HG02852 (cell line): ENCODE measurements around the gene AFMID.
A peak's percentile ranks its signal among the peaks of the same experiment; 100 is the strongest.
"Not testable (repeated sequence)": the region's sequence is repeated elsewhere in the genome, so short reads cannot be mapped to it uniquely, and the experiment has no call there.

Experiments
- ATAC-seq: cut with Tn5 transposase; IDR thresholded peaks from one replicate; pipeline ENCODE4 v1.9.1; 2021; ENCODE audit warnings: mild to moderate bottlenecking, moderate library complexity; ENCODE audit not compliant: unreplicated experiment

AFMID gene, protein sequence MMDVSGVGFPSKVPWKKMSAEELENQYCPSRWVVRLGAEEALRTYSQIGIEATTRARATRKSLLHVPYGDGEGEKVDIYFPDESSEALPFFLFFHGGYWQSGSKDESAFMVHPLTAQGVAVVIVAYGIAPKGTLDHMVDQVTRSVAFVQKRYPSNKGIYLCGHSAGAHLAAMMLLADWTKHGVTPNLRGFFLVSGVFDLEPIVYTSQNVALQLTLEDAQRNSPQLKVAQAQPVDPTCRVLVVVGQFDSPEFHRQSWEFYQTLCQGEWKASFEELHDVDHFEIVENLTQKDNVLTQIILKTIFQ

DNA sequence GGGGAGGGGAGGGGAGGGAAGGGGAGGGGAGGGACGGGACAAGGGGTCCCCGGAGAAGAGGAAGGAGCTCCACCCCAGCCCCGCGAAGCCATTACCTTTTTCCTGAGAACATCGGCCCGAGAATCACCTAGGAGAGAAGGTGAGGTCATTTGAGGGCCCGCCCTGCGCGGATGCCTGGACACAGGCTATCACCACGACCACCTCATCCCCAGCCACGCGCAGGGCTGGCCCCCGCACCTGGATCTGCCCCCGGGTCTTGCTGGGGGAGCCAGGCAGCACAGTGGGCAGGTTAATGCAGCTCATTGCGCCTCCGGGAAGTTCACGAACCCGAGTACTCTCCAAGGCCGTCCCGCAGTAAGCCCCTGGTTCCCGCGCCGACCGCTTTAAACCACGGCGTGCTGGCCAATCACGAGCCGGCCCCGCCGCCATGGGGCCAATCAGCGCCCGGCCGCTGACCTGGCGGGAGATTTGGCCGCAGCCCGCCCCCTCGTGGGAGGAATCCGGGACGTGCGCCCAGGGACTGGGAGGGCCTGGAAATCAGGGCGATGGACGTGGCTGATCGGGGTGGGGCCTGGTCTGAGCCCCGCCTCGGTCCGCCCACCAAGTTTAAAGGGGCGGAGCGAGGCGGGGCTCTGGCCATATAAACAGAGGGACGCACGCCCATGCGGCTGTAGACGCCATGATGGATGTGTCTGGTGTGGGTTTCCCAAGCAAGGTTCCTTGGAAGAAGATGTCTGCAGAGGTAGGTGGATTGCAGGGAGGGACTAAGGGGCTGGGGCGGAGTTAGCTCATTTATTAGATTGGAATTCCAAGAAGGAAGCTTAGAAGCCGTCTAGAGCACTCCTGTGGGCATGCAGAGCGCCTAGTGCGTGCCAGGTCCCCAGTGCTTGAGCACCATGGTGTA, at the start of gene AFMID, which contains the start of gene TK1:
TSS of gene AFMID (plus strand) at position 671 of the 904 bp plus-strand sequence. CDS start at position 680, 9 bp downstream.
TSS of gene TK1 (minus strand) at position 361 of the 904 bp plus-strand sequence. CDS start at position 303, 58 bp downstream.
- peak; percentile 88 for ATAC-seq

DNA sequence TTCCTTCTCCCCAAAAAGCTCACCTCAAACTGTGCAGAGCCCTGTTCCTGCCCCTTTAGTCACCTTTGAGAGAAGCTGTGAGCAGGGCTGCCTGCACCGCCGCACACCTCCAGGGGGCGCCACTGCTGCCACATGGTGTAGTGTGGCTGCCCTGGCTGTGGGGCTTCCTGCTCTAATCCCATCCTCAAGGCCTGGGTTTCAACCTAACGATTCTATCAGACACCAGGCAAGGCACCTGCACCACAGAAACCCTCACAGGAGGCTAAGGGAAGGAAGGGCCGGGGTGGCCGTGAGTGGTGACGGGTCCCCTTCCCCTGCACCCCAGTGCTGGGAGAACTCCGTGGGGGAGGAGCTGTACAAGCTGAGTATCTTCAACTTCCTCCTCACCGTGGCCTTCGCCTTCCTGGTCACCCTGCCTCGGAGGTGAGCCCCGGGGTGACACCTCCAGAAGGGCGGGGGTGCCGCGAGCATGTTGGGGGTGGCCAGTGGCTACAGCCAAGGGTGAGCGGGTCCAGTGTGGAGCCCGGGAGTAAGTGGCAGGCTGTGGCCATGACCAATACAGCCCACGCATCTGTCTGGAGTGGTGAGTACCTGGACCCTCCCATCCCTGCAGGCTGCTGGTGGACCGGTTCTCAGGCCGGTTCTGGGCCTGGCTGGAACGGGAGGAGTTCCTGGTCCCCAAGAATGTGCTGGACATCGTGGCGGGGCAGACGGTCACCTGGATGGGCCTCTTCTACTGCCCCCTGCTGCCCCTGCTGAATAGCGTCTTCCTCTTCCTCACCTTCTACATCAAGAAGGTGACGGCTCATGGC, 49.6 kb upstream of the AFMID start:
- ATAC-seq, result no peak

DNA sequence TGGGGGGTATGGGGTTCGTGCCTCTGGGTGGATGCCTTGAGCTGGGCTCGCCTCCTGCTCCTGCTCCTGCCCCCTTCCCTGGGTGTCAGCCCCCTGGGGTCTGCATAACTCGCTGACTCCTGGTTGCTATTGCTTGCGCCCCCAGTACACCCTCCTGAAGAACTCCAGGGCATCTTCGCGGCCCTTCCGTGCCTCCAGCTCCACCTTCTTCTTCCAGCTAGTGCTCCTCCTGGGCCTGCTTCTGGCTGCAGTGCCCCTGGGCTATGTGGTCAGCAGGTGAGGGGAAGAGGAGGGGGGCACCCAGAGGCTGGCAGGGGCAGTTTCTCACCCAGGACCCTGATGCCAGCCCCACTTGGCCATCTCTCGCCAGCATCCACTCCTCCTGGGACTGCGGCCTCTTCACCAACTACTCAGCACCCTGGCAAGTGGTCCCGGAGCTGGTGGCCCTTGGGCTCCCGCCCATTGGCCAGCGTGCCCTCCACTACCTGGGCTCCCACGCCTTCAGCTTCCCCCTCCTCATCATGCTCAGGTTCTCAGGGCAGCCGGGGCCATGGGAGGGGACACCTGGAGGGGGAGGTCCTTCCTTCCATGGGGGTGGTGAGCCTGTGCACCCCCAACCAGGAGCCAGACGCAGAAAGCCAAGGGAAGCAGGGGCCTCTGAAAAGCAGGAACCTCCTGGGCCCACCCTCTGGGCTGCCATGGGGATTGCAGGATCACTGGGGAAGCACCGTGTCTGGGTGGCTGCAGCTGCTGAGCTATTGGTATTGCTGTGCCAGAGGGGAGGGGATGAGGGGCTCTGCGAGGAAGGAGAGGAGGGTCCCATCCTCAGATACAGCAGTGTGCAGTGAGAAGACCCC, 48.7 kb upstream of the AFMID start:
- ATAC-seq, result no peak

DNA sequence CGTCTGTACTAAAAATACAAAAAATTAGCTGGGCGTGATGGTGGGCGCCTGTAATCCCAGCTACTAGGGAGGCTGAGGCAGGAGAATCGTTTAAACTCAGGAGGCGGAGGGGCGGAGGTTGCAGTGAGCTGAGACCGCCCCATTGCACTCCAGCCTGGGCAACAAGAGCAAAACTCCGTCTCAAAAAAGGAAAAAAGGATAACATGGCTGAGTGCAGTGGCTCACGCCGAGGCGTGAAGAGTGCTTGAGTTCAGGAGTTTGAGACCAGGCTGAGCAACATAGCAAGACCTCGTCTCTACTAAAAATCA, 47.3 kb upstream of the AFMID start:
- ATAC-seq, result not testable (repeated sequence)

DNA sequence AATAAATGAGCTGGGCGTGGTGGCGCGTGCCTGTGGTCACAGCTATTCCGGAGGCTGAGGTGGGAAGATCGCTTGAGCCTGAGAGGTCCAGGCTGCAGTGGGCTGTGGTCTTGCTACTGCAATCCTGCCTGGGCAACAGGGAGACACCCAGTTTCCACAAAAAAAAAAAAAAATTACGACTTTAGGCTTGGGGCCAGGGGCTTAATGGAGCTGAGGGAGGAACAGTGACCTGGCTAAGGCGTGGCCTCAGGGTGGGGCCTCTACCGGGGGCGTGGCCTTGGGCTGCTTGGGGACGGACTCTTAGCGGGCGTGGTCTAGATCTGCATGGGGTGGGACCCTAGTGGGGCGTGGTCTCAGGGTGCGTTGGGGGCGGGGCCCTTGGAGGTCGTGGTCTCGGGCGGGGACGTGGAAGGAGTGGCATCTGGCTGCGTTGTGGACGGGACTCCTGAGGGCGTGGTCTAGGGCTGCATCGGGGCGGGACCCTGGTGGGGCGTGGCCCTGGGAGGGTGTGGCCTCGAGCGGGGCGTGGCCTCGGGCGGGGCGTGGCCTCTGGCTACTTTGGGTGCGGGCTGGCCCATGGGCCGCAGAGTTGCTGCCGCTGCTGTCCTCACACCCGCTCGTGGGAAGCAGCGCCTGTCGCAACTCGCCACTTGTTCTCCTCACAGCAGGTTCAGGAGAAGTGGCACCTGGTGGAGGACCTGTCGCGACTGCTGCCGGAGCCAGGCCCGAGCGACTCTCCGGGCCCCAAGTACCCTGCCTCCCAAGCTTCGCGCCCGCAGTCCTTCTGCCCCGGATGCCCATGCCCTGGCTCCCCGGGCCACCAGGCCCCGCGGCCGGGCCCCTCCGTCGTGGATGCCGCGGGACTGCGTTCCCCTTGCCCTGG, 46.8 kb upstream of the AFMID start:
- ATAC-seq, result peak; percentile 76

DNA sequence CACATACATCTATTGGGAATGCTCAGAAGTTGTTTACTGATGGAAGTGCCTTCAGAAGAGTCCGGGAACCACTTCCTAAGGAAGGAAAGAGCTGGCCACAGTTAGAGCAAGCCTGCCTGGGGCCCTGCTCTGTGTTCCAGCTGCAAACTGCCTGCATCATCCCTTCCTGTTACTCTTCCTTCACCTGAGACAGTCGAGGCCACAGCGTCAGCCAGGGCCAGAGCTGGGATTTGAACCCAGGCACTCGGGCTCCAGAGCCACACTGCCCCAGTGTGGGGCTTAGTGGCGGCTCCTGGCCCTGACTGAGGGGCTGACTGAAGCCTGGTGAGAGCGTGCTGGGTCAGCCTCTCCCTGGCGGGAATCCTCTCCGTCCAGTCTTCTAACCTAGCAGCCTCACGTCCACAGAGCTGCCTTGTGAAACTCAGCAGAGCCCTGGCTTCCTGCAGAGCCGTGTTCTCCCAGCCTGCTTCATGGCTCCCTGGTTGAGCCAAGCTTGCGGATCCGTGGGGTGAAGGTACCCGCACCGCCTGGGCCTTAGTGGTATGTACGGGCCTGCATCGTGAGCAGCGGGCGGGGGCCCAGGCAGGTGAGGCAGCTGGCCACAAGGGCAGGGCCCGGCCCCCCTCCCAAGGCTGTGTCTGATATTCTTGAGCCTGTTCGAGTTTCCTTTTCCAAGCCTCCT, 45.6 kb upstream of the AFMID start:
- ATAC-seq, result no peak

DNA sequence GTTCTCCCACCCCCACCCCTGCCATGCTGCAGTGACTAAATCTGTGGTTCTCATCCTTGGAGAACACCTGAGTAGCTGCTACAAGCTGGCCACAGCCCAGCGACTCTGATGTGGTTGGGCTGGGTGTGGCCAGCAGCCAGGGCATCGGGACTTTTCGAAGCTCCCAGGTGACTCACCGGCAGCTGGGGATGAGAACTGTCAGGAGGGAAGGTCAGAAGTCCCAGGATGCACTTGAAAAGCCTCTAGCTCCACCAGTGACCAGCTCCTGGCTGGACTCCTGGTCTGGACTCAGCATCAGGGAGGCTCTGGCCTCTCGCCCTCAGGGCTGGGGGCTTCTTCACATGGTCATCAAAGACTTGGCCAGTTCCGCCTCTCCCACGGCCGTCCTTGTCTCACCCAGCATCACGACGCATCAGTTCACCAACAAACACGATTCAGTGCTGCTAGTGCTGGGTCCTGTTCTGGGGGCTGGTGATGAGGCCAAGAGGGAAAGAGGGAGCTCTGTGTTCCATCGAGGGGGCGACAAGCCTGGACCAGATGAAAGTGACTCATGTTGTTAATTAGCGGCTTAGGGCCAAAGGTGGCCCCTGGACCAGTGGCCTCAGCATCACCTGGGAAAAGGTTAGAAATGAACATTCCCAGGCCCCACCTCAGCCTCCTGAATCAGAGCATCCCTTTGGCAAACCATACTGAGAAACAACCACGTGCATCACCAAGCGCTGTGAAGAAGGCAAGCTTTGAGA, 44.9 kb upstream of the AFMID start:
- ATAC-seq, result no peak

DNA sequence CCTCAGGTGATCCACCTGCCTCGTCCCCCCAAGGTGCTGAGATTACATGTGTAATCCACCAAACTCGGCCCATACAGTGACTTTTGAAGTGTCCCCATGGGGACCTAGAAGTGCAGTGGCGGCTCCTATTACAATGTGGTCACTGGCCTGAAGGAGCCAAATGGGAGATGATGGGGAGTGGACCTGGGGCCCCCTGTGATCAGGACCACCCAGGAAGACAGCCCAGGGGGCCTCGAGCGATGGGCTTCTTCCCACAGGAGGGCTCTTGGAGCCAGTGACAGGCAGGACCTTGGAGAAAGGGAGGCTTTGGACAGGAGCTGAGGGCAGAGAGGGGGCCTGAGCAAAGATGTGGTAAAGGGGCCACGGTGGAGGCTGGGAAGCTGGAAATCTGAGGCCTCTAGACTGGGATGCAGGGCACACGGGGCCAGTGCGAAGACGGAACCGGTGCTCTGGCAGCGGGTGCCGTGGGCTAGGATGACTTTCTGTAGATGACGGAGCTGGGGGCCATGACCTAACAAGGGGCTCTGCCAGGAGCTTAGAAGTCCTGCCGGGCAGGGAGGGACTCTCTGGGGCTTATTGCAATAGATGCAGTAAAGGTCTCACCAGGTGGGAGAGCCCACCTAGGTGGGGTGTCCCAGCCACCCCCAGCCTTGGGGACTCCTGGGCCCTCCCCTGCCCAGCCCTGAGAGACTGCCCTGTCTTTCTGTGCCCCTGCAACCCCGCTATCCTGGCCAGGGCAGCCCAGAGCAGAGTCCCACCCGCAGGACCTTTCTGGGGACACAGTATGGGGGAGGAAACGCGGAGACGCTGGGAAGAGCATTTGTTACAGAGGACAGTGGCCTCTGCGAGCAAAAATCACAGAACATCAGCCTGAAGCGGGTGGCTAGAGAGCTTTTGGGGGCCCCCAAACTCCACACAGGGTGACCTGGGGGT, 43.7 kb upstream of the AFMID start:
- no peak for ATAC-seq

DNA sequence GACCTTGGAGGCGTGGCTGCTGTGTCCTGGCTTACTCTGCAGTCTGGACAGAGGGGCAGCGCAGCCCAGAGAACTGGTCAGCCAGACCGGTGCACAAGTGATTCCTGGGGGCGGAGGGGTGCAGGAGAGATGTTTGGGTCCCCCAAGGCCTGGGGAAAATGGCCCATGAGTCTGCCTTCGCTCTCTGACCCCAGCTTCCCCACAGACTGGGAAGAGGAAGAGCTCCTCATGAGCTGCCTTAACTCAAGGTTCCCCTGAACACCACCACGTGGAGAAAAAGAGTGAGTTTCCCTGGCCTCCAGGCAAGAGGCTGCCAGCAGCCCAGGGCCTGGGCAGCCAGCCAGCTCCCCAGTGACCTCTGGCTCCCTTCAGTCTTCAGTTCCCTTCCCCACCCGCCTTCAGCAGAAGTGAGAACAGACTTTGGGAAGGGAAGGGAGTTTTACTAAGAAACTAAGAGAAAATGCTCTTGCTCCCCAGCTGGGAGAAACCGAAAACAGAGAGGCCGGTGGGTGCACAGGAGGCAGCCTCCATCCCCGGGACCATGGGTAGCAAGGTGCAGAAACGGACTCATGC, 42.9 kb upstream of the AFMID start:
- no peak for ATAC-seq

DNA sequence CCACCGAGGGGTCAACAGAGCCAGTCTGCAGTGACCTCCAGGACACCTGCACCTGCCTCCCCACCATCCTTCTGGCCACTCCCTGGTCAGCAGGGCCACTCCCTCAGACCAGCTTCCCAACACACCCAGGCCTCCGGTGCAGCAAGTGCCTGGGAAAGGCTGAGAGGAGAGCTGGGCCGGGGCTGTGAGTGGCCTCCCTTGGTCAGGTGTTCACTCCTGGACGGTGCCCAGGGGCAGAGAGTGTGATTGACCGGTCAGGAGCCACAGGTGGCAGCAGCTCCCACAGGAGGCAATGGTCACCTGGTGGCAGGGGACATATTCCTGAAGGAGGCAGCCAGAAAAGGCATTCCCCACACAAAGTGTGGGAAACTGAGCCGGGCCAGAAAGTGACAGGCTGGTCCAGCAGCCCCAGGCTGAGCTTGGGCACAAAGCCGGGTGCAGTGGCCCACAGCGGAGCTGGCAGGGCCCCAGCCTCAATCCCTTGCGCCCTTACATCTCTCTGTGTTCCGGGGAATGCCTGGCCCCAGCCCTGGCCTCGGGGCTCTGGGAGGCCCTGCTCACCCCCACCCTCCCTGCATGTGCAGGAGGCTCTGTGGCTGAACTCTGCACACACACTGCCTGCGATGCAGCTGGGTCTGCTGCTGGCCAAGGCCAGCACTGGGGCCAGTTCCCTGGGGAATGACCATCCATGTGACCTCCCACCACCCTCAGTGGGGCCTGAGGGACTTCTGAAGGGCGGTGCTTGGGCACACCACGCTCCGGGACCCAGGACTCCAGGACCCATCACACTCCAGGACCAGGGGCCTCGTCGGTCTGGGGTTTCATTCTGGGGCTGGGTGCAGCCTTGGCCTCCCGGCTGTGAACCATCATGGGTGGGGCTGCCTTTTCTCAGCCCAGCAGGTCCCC, 42.2 kb upstream of the AFMID start:
- ATAC-seq, result no peak

DNA sequence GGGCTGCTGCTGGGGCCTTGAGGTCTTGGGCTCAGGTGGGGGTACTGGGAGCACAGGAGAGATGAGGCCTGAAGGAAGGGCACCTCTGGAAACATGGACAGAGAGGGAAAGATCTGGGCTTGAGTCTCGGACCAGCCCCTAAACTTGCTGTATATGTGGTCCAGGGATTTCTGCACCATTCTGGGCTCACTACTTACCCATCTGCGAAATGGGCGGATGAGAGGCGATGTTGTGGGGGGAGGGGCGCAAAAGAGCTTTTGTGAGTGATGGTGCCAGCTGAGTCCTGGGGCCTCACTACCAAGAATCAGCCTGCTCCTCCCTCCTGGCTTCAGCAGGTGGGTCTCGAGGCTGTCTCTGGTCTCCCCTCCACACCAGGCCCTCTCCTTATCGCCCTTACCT, 40.7 kb upstream of the AFMID start:
- no peak for ATAC-seq

DNA sequence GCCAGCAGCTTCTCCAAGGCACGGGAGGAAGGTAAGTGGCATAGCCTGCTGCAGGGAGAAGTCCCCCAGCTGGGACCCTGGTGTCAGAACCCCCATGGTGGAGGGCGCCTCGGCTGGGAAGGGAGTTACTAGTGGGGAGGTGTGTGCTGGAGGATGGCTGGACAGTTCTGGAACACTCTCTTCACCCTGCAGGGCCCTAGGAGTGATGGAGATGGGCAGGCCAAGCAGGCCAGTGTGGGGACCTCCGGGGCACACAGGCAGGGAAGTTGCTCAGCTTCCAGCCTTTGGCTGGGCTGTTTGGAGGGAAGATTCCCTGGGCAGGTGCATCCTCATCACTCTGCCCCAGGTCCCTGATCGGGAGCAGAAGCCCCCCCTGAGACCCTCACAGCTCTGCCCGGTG, 40.3 kb upstream of the AFMID start:
- ATAC-seq, result no peak

DNA sequence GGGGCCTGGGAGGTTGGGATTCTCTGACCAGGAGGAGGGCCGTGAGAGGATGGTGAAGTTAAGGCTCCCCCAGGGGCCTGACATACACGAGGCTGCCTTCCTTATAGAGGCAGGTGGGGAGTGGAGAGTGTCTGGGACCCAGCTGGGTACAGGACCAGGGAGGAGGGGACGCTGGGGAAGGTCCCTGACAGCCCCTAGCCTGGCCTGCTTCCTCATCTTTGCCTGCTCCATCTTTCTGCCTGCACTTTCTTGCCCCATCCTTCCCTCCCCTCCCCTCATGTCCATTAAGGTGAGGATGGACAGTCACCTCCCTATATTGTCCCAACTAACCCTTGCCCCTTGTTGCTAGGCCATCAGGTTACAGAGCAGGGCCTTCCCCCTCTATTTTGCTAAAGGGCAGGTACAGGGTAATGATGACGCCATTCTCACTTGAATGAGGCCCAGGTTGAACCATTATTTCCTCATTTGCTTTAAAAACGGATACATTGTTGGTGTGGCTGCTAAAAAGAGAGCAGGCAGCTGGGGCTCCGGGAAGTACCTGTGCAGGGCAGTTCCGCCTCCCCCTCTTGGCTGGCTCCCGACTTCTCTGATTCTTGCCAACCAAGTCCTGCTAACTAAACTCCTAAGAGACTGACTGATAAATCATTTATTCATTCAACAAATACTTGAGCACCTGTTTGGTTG, 39.7 kb upstream of the AFMID start:
- ATAC-seq, result no peak

DNA sequence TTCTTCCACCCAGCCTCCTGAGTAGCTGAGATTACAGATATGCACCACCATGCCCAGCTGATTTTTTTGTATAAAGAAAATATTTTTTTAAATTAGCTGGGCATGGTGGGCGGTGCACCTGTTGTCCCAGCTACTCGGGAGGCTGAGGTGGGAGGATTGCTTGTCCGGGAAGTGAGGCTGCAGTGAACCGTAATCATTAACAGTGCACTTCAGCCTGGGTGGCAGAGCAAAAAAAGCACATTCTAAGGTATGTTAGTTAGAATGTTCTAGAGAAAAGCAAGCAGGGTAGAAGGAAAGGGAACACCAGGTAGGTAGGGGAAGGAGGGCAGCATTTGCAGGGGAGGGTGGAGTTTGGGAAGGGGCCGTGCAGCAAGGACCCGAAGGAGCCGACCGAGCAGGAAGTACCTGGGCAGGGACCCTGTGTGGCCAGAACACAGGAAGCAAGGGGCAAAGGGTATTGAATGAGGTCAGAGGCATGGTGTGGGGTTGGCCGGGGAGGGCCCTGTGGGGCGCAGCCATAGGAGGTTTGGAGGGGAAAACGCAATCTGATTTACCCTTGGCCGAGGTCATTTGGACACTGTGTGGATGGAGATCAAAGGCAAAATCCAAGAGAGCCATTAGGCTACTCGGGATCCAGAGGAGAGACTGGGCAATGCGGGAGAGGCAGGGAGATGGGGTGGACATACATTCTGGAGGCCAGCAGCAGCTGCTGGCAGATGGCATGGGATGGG, 38.7 kb upstream of the AFMID start:
- ATAC-seq, result no peak
